Measurements from ENCODE around the gene PCYT1A. TPM values are rescaled to one million over a fixed set of nuclear protein-coding genes. Genes with fewer than 3 reads are reported as not detected.
"Not testable (repeated sequence)": the region's sequence is repeated elsewhere in the genome, so short reads cannot be mapped to it uniquely, and the experiment has no call there.

PCYT1A gene
- total RNA-seq, 1 experiment from 2014 or later: 28.5 TPM

DNA sequence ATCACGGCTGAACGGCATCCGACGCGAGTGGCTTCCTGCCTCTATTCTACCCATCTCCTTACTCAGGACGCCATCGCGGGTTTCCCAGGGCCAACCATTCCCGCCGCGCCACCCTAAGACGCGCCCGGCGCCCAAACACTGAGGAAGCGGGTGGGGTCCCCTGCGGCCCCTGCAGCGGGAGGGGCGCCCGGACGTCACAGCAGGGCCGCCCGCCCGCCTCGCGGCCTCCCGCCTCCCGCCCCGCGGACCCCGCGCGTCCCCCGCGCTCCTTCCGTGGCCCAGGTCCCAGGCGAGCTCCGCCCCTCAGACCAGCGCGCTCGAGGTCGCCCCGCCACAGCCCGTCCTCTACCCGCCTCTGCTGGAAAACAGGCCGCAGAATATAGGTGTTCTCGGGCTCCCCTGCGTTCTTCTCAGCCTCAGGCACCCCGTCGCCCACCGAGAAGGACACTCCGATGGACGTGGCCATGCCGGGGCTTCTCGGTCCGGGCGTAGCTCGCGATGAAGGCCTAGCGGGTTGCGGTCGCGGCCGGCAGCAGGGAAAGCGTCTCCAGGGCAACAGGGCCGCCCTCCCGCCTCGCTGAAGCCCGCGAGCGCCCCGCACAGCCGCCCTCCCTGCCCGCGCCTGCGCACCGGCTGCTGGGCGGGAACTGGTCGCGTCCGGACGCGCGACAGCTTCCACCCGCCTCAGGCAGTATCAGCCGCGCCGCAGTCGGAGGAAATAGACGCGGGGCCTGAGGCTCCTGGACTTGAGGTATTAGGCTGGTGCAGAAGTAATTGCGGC lies 30.4 kb upstream of the PCYT1A start, which contains the start of gene DYNLT2B (continued):
- TF ChIP-seq PREB (CRISPR knock-in tag; IDR thresholded peaks at IDR 0.05; ENCODE audit: borderline replicate concordance) (no peak), CREB1 (CRISPR knock-in tag; IDR thresholded peaks at IDR 0.05) (peak; percentile 61; the same call in 1 of the 2 replicates), FOXK1 (CRISPR knock-in tag; IDR thresholded peaks at IDR 0.05) (peak; percentile 43; the same call in 1 of the 2 replicates)
- TF ChIP-seq, protein P1, sequence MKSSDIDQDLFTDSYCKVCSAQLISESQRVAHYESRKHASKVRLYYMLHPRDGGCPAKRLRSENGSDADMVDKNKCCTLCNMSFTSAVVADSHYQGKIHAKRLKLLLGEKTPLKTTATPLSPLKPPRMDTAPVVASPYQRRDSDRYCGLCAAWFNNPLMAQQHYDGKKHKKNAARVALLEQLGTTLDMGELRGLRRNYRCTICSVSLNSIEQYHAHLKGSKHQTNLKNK (CRISPR knock-in tag; IDR thresholded peaks at IDR 0.05): no peak
- TF ChIP-seq, protein P2, sequence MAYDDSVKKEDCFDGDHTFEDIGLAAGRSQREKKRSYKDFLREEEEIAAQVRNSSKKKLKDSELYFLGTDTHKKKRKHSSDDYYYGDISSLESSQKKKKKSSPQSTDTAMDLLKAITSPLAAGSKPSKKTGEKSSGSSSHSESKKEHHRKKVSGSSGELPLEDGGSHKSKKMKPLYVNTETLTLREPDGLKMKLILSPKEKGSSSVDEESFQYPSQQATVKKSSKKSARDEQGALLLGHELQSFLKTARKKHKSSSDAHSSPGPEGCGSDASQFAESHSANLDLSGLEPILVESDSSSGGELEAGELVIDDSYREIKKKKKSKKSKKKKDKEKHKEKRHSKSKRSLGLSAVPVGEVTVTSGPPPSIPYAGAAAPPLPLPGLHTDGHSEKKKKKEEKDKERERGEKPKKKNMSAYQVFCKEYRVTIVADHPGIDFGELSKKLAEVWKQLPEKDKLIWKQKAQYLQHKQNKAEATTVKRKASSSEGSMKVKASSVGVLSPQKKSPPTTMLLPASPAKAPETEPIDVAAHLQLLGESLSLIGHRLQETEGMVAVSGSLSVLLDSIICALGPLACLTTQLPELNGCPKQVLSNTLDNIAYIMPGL (CRISPR knock-in tag; IDR thresholded peaks at IDR 0.05): peak; percentile 89
- TF ChIP-seq, protein P3, sequence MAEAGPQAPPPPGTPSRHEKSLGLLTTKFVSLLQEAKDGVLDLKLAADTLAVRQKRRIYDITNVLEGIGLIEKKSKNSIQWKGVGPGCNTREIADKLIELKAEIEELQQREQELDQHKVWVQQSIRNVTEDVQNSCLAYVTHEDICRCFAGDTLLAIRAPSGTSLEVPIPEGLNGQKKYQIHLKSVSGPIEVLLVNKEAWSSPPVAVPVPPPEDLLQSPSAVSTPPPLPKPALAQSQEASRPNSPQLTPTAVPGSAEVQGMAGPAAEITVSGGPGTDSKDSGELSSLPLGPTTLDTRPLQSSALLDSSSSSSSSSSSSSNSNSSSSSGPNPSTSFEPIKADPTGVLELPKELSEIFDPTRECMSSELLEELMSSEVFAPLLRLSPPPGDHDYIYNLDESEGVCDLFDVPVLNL (CRISPR knock-in tag; IDR thresholded peaks at IDR 0.05; ENCODE audit: borderline replicate concordance, low read depth): peak; percentile 85
- TF ChIP-seq, protein P4, sequence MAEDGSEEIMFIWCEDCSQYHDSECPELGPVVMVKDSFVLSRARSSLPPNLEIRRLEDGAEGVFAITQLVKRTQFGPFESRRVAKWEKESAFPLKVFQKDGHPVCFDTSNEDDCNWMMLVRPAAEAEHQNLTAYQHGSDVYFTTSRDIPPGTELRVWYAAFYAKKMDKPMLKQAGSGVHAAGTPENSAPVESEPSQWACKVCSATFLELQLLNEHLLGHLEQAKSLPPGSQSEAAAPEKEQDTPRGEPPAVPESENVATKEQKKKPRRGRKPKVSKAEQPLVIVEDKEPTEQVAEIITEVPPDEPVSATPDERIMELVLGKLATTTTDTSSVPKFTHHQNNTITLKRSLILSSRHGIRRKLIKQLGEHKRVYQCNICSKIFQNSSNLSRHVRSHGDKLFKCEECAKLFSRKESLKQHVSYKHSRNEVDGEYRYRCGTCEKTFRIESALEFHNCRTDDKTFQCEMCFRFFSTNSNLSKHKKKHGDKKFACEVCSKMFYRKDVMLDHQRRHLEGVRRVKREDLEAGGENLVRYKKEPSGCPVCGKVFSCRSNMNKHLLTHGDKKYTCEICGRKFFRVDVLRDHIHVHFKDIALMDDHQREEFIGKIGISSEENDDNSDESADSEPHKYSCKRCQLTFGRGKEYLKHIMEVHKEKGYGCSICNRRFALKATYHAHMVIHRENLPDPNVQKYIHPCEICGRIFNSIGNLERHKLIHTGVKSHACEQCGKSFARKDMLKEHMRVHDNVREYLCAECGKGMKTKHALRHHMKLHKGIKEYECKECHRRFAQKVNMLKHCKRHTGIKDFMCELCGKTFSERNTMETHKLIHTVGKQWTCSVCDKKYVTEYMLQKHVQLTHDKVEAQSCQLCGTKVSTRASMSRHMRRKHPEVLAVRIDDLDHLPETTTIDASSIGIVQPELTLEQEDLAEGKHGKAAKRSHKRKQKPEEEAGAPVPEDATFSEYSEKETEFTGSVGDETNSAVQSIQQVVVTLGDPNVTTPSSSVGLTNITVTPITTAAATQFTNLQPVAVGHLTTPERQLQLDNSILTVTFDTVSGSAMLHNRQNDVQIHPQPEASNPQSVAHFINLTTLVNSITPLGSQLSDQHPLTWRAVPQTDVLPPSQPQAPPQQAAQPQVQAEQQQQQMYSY (CRISPR knock-in tag; IDR thresholded peaks at IDR 0.05): no peak

- H3K9me3 Mint-ChIP-seq; H3K27ac Mint-ChIP-seq; DNase-seq (ENCODE audit: low spot score); H3K4me1 Mint-ChIP-seq; H3K36me3 Mint-ChIP-seq; H3K27me3 Mint-ChIP-seq (ENCODE audit: low read depth): not testable (repeated sequence)
- ChIA-PET POLR2A (interaction anchor here (0.5 to 1.5 kb wide), 3 partner anchors 36 to 246 kb away, joined by 4 read pairs; partner anchors contain the start of gene UBXN7), CTCF (interaction anchor here (0.6 to 1.1 kb wide), 3 partner anchors 63 to 246 kb away, joined by 3 to 6 read pairs (median 3); no protein-coding TSS in a partner anchor)
- H3K4me3 Mint-ChIP-seq: peak overlapping the region; percentile 90
- peak; percentile 20; the same call in 1 of the 2 replicates for ATAC-seq
Measured at GRCh38 chr3:196316799-196317686, 29.5 kb upstream of the PCYT1A start.

- no peak overlapping the region for H3K27ac Mint-ChIP-seq
- ATAC-seq: no peak
- CTCF ChIA-PET: no interaction called here
Measured at GRCh38 chr3:196315821-196316220, 28.3 kb upstream of the PCYT1A start.

More at GRCh38 chr3:196315821-196316220, 28.3 kb upstream of the PCYT1A start:
- no peak overlapping the region for H3K4me3 Mint-ChIP-seq
- H3K4me1 Mint-ChIP-seq: peaks cover 5% of the 10 kb centered on the region
- H3K36me3 Mint-ChIP-seq: no peaks in the 10 kb centered on the region
- TF ChIP-seq CBFB (CRISPR knock-in tag; IDR thresholded peaks at IDR 0.05; ENCODE audit: low read depth) (no peak), SMAD4 (CRISPR knock-in tag; IDR thresholded peaks at IDR 0.05) (no peak), ZBTB21 (CRISPR knock-in tag; IDR thresholded peaks at IDR 0.05; ENCODE audit: borderline replicate concordance) (no peak)
- TF ChIP-seq, protein P4 (CRISPR knock-in tag; IDR thresholded peaks at IDR 0.05): no peak
- TF ChIP-seq, protein P5, sequence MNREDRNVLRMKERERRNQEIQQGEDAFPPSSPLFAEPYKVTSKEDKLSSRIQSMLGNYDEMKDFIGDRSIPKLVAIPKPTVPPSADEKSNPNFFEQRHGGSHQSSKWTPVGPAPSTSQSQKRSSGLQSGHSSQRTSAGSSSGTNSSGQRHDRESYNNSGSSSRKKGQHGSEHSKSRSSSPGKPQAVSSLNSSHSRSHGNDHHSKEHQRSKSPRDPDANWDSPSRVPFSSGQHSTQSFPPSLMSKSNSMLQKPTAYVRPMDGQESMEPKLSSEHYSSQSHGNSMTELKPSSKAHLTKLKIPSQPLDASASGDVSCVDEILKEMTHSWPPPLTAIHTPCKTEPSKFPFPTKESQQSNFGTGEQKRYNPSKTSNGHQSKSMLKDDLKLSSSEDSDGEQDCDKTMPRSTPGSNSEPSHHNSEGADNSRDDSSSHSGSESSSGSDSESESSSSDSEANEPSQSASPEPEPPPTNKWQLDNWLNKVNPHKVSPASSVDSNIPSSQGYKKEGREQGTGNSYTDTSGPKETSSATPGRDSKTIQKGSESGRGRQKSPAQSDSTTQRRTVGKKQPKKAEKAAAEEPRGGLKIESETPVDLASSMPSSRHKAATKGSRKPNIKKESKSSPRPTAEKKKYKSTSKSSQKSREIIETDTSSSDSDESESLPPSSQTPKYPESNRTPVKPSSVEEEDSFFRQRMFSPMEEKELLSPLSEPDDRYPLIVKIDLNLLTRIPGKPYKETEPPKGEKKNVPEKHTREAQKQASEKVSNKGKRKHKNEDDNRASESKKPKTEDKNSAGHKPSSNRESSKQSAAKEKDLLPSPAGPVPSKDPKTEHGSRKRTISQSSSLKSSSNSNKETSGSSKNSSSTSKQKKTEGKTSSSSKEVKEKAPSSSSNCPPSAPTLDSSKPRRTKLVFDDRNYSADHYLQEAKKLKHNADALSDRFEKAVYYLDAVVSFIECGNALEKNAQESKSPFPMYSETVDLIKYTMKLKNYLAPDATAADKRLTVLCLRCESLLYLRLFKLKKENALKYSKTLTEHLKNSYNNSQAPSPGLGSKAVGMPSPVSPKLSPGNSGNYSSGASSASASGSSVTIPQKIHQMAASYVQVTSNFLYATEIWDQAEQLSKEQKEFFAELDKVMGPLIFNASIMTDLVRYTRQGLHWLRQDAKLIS (CRISPR knock-in tag; IDR thresholded peaks at IDR 0.05; ENCODE audit: borderline replicate concordance): no peak
- no peaks in the 10 kb centered on the region for H3K27me3 Mint-ChIP-seq (ENCODE audit: low read depth)
- H3K9me3 Mint-ChIP-seq: no peaks in the 10 kb centered on the region
- POLR2A ChIA-PET: no interaction called here
- no peak for DNase-seq (ENCODE audit: low spot score)
